Thoracic aorta (tissue), 2 donors: ENCODE measurements around the gene TMEM181. TPM values are rescaled to one million over a fixed set of nuclear protein-coding genes. Genes with fewer than 3 reads are reported as not detected.

Experiments
- ATAC-seq: fragments of 150-250 bp; one replicate; pipeline ENCODE4 v1.8.0; 2017; ENCODE audit warnings: low read depth; ENCODE audit not compliant: insufficient number of reproducible peaks, low FRiP score
- DNase-seq: peaks from one replicate; pipeline ENCODE4 v3.0.0-alpha.2; 2020; ENCODE audit warnings: low spot score
- H3K27ac ChIP-seq, 2 donors: fragments of 200-600 bp; sonication (generic); 1 replicate in 1 of 2; 2 replicates in 1 of 2; pipeline ENCODE4 v1.5.1; 2016; ENCODE audit warnings: mild to moderate bottlenecking in 2 of 2, moderate library complexity in 2 of 2
- H3K27me3 ChIP-seq: fragments of 200-600 bp; sonication (generic); replicated peaks from 2 replicates; pipeline ENCODE4 v1.6.0; 2016; ENCODE audit warnings: mild to moderate bottlenecking; ENCODE audit not compliant: insufficient read depth
- H3K36me3 ChIP-seq: fragments of 200-600 bp; sonication (generic); one replicate; pipeline ENCODE4 v1.5.1; 2016
- H3K4me1 ChIP-seq, 2 donors: fragments of 200-600 bp; sonication (generic); 1 replicate in 1 of 2; 2 replicates in 1 of 2; pipeline versions ENCODE4 v1.5.1 to v1.6.0; 2016; ENCODE audit warnings: low read depth in 2 of 2, mild to moderate bottlenecking in 1 of 2; ENCODE audit not compliant: control insufficient read depth in 1 of 2
- H3K4me3 ChIP-seq: fragments of 200-600 bp; sonication (generic); 2 replicates; pipeline ENCODE4 v1.5.1; 2016; ENCODE audit warnings: mild to moderate bottlenecking
- H3K9me3 ChIP-seq: fragments of 200-600 bp; sonication (generic); 2 replicates; pipeline ENCODE4 v1.5.1; 2016
- CTCF ChIP-seq: fragments of 200-600 bp; sonication (generic); IDR thresholded peaks from one replicate; pipeline ENCODE4 v1.5.1; 2019; ENCODE audit warnings: antibody characterized with exemption
- total RNA-seq, 2 donors: library from RNA; depleted of rRNA; stranded (reverse); fragments of >200 nt; gene quantifications; one replicate each; pipeline versions ENCODE4 v1.1.0 to v1.2.3, GENCODE V29; 2016

TMEM181 gene
- 10 to 100 TPM; 21.4 to 26.3 TPM for total RNA-seq

DNA sequence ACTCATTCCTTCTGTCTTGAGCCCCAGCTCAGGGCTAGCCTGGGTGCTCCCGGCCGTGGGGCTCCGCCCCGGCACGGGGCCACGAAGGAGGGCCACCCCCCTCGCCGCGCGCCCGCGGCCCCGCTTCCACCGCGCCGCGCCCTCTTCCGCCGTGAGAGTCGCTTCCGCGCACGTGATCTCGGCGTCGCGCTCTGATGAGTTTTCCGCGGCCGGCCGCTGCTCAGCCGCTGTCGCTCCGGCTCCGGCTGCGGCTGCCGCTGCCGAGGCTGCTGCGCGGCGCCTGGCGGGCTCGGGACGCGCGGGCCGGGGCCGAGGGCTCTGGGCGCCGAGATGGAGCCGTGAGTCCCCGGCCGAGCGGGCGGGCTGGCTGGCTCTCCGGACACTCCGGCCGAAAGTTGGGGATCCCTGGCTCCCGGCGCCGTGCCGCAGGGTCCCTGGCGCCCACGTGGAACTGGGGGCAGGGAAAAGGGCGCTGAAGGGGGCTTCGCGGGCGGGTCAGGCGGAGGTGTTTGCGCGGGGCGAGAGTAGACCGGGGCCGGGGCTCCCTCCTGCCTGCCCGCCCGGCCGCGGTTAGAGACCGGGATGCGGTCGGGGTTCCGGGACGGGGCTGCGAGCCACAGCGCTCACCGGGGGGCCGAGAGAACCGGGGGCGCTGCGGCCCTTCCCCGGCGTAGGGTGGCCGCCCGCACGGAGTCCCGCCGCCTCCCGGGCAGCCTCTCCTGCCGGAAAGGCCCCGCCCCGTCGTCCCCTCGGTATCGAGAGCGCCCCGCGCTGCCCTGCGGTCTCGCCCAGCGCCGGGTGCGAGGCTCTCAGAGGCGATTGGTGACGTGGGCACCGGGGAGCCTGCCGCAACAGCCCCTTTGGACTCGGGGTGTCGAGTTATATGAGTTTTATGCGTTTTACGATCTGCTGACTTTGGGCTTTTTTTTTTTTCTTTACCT, at the start of gene TMEM181:
TMEM181 (plus strand) TSS at position 197 of the 941 bp plus-strand sequence; CDS start at position 331, 134 bp downstream.
- peak; percentile 67 for ATAC-seq
- Histone ChIP-seq H3K27me3 (no peaks in the 10 kb centered on the region), H3K4me3 (peak within 1 kb of the TSS; percentile 93), H3K27ac (peak within 1 kb of the TSS; percentile 82 to 86), H3K4me1 (peaks cover 8 to 15% of the 10 kb centered on the region in 2 donors), H3K36me3 (no peaks in the 10 kb centered on the region), H3K9me3 (no peaks in the 10 kb centered on the region)
- peak; percentile 24 for DNase-seq
- no peak for TF ChIP-seq CTCF

DNA sequence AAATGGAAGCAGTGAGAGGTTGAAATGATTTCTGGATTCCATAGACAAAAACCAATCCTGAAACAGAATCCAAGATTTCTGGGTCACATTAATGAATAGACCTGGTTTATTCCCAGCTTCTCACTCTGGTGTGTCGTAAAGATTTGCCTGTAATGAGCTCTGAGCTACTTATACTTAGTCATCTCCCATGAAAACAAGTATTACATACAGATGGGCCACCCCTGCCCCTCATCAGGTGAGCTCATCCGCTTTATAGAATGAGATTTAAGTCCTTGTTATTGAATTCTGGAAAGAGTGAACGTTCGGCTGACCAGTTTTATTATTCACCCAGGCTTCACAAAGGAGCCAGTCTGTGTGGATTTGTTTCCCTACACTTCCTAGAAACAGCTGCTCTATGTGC, 47.1 kb upstream of the TMEM181 start:
- Histone ChIP-seq H3K4me1 (no peaks in the 10 kb centered on the region), H3K27ac (no peak overlapping the region), H3K9me3 (no peaks in the 10 kb centered on the region), H3K27me3 (no peaks in the 10 kb centered on the region), H3K36me3 (no peaks in the 10 kb centered on the region), H3K4me3 (no peak overlapping the region)
- ATAC-seq (no peak), DNase-seq (no peak)
- no peak for TF ChIP-seq CTCF

- ATAC-seq (no peak), DNase-seq (no peak)
- Histone ChIP-seq H3K4me1 (no peaks in the 10 kb centered on the region), H3K27me3 (no peaks in the 10 kb centered on the region), H3K4me3 (no peak overlapping the region), H3K27ac (no peak overlapping the region), H3K9me3 (no peaks in the 10 kb centered on the region), H3K36me3 (no peaks in the 10 kb centered on the region)
- TF ChIP-seq CTCF = no peak
These were observed 45.7 kb upstream of the TMEM181 start for GRCh38 chr6:158514176-158514575.

DNA sequence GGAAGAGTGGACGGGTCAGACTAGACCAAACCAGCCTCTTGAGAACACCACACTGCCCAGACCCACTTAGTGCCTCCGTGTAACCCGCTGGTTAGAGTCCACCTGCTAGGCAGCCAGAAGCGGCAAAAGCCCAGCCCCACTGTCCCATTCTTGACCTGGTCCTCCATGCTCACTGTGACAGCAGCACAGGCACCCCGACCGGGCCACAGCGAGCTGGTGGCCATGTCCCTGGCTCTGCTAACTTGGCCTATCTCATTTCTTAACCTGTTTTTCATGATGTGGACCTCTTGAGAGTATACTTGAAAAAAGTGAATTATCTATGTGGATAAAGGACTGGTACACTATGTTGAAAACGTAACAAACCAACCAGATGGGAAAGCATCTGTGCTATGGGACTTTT, 44.9 kb upstream of the TMEM181 start:
- Histone ChIP-seq H3K9me3 (no peaks in the 10 kb centered on the region), H3K4me3 (no peak overlapping the region), H3K36me3 (no peaks in the 10 kb centered on the region), H3K27me3 (no peaks in the 10 kb centered on the region), H3K27ac (no peak overlapping the region), H3K4me1 (no peaks in the 10 kb centered on the region)
- ATAC-seq (no peak), DNase-seq (no peak)
- TF ChIP-seq CTCF = no peak

DNA sequence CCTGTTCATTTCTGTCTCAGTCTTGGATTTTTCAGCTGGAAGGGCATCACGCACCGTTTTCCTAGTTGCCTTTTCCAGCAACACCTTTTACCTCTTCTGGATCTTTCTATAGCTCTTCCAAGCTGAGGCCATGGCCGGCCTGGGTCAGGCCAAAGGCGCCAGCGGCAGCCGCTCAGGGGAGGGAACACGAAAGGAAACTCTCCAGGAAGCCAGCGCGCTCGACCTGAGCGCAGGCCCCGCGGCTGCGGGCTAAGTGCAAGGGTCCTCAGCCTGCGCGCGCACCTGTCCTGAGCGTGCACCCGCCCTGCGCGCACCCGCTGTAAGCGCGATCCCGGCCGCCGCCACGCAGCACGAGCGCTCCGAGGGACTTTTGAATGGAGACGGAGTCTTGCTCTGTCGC, 43.8 kb upstream of the TMEM181 start:
- Histone ChIP-seq H3K36me3 (no peaks in the 10 kb centered on the region), H3K27me3 (no peaks in the 10 kb centered on the region), H3K4me3 (no peak overlapping the region), H3K27ac (no peak overlapping the region), H3K9me3 (no peaks in the 10 kb centered on the region), H3K4me1 (no peaks in the 10 kb centered on the region)
- ATAC-seq = no peak
- TF ChIP-seq CTCF = no peak
- no peak for DNase-seq
